GM21423 (cell line): ENCODE measurements around the gene PRCD.

ENCODE experiments used
- ATAC-seq: cut with Tn5 transposase; IDR thresholded peaks from one replicate; pipeline ENCODE4 v1.9.1; 2021; ENCODE audit warnings: mild to moderate bottlenecking, moderate library complexity; ENCODE audit not compliant: unreplicated experiment

The PRCD gene, protein sequence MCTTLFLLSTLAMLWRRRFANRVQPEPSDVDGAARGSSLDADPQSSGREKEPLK

DNA sequence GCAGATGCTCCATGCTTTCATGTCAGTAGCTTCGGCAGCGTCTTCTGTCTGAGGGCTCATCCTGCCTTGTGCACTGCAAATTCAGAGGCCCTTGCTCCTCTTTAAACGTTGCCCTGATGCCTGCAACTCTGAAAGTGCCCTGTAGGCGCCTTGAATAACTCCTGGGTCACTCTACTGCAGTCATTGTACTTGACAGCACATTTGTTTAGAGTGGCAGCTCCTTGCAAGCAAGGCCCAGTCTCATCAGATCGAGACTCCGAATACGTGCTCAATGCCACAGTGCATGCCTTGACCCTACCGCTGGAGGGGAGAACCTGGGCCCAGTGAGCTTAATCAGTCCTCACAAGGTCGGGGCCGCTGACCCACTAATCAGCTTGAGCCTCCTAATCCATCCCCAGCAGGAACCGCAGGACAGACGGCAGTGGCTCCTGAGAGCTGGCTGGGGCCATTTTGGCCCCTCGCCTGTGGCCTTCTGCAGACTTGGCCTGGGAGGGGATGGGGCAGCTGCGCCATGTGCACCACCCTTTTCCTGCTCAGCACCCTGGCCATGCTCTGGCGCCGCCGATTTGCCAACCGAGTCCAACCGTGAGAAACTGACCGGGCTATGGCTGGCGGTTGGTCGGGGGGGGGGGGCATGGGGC, at the start of gene PRCD:
Gene PRCD, plus strand, starts transcription at position 414 of the 641 bp plus-strand sequence. Its CDS starts 98 bp downstream, at position 512.
- no peak for ATAC-seq

DNA sequence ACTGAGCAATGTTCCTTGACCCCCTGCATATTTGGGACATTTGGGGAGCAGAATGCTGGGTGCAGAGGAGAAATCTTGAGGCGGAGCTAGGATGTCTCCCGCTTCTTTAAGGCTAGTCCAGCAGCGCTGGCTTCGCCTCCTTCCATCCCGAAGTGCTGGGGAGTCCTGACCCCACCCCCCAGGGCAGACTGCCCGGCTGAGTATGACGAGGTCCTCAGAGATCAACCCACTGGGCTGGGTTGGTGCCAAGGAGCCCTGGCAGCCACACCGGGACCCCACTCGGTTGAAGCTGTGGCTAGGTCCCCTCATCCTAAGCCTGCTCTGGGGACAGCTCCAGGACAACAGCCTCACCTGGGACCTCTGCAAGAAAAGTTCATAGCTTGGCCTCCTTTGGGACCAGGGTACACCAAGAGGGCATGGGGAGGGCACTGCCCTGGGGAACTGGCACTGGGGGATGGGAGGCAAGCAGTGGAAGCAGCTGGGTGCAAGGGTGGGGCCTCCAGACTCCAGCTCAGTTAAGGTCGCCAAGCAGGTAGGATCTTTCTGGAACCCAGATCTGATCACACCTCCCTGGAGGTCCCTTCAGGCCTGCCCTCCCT, 49.6 kb upstream of the PRCD start:
- no peak for ATAC-seq

DNA sequence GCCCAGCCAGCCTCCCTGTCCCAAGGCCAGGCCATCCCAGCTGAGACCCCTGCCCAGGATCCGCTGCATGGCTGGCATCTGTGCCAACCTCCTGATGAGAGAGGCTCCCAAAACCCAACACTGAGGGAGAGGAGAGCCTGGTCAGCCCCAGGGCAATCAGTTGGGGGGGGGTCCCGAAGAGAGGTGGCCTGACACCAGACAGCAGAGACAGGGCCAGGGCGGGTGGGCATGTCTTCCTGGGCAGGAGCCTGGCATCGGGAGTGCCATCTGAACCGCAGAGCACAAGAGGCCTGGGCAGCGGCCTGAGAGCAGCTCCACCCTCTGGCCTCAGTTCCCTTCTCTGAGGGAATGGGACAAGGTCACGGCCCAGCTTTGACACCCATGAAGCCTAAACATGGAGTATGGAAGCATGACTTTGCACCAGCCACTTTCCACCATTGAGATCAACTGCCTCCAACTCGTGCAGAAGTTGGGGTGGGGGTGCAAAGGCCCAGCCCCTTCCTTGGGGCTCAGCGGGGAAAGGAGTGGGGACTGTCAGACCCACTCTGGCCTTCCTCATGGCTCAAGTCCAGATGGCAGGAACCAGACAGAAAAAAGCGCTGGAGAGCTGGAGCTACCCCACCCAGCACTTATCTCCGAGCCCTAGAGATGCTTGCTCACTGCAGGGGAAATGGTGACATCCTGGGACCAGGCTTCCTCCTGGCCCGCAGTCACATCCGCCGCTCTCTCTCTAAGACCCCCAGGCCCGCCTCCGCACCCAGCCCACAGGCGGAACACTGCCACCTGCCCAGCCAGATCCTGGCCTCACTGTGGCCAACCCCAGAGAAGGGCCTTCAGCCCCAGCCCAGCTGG, 48.3 kb upstream of the PRCD start:
- ATAC-seq: peak; percentile 16

DNA sequence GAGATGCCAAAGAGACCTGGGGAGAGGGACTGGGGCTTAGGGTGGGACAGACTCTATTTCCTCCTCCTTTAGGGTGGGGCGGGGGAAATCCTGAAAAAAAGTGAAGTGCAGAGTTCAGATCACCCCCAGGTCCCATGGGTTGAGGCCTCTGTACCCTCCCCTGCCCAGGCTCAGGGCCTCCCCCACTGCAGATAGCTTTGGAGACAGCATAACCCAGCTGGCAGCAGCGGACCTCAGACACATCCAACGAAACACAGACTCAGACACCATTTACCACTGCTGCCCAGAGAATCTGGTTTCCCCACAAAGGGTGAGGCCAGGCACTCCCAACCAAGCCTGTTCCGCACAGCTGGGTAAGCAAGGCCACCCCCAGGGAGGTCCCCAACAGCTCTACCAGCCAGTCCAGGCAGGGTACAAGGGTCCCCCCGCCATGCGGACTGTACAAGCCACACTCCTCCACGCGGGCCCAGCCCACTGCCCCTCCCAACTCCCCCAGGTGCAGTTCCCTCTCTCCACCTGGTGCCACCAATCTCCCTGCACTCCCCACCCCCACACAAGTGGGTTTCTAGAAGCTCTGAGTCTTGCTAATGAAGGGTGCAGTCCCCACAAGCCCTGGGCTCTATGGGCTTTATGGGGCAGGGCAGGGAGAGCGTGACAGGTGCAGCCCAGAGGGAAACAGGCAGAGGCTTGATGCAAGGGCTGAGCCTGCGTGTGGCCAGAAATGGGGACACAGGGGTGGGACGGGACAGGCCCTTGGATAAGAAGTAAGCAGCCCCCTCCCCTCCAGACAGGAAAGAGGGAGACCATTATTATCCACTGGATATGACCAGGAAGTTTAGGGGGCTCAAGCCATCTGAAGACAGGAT, 47.5 kb upstream of the PRCD start:
- ATAC-seq: peak; percentile 36

DNA sequence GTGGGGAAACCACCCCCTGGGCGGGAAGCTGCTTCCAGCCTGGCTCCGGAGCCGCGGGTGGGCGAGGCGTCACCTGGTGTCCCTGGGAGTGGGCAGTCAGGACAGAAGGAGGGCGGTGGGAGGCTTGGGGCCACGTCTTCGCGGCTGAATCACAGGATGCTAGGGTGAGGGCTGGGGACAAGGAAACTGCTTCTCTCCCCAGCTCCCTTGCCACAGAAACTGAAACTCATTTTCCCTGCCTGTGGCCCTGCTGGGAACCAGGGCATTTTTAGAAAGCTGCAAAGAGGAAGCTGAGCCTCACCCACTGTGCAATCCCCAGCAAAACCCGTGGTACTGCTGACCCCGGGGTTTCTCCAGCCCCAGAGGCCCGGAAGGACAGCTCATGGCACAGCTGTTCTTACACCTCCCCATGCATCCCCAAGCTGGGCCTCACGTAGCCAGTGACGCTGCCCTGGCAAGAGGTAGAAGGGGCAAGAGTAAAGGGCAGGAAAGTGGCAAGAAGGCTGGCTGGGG, 46.8 kb upstream of the PRCD start:
- ATAC-seq: peak; percentile 36

DNA sequence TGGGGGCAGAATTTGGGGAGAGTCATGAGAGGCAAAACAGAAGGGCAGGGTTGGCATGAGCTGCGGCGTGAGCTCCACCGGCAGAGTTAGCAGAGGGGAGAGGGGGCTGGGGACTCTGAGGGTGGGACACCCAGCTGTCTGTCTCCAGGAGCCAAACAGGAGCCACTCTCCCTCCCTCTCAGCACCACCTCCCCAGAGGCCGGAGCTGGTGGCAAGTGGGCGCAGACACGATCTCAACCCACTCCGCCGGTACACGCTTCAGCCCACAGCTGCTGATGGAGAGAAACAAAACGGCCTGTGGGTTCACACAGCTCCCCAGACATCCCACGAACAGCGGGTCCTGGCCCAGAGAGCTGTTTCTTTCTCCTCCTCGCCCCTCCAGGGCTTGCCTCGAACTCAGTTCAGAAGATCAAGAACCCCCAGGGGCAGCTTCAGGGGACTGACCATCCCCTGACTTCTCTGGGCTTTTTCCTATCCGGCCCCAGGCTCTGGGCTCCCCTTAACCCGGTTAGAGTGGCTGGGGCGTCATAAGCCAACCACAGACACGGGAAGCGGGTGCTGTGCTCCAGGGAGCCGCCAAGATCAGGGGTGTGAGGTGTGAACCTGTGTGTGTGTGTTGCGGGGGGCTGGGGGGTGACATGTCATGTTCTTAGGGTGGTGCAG, 46.2 kb upstream of the PRCD start:
- ATAC-seq: peak; percentile 3

DNA sequence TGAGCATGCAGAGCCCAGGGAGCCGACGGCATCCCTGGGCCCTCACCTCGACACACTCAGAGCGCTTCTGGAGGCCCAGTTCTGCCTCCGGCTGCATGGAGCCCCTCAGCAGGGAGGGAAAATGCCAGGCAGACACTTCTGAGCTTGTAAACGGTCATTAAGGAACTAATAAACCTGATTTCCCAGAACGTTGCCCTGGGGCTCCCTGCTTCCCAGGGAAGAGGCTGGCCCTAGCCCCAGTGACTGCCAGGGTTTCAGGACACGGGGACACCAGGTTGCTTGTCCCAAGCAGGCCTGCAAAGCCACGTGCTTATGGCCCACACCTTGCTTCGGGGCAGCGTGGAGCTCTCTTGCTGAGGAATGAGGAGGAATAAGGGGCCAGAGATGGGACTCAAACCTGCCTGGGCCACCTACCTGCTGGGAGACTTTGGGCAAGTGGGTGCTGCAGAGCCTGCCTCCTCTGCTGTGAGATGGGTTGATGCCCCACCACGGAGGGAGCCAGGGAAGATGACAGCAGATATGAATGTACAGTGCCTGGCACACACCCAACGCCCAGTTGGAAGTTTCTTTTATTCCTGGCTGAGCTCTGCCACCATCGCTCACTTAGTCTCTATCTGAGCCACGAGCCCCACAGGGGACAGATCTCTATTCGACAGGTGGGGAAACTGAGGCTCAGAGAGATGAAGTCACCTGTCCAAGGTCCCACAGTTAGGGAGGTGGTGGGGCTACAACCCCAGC, 44.0 kb upstream of the PRCD start:
- ATAC-seq: no peak

DNA sequence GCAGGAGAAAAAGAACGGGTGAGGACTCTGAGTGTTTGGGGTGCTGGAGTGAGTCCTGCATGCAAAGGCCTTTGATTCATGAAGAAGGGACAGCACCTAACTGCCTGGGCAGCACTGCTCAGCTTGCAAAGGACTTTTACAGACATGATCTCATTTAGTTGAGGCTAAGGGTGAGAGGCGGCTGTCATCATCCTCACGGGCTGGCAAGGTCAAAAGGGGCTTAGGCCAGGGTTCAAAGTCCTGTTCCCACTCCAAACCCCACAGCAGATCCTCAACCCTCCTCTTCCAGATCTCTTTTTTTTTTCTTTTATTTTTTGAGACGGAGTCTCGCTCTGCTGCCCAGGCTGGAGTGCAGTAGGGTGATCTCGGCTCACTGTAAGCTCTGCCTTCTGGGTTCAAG, 43.4 kb upstream of the PRCD start:
- no peak for ATAC-seq

DNA sequence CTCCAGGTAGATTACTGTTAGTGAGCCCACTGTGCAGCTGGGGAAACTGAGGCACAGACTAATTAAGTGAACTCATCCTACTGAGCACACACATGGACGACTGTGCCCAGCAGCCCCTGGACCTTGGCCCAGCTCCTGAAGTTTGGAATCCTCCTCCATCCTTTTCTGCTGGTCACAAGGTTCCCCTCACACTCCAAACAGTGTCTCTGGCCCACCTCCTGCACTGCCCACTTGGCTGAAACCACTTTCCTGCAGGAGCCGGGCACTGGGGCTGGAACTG, 42.2 kb upstream of the PRCD start:
- ATAC-seq: no peak

DNA sequence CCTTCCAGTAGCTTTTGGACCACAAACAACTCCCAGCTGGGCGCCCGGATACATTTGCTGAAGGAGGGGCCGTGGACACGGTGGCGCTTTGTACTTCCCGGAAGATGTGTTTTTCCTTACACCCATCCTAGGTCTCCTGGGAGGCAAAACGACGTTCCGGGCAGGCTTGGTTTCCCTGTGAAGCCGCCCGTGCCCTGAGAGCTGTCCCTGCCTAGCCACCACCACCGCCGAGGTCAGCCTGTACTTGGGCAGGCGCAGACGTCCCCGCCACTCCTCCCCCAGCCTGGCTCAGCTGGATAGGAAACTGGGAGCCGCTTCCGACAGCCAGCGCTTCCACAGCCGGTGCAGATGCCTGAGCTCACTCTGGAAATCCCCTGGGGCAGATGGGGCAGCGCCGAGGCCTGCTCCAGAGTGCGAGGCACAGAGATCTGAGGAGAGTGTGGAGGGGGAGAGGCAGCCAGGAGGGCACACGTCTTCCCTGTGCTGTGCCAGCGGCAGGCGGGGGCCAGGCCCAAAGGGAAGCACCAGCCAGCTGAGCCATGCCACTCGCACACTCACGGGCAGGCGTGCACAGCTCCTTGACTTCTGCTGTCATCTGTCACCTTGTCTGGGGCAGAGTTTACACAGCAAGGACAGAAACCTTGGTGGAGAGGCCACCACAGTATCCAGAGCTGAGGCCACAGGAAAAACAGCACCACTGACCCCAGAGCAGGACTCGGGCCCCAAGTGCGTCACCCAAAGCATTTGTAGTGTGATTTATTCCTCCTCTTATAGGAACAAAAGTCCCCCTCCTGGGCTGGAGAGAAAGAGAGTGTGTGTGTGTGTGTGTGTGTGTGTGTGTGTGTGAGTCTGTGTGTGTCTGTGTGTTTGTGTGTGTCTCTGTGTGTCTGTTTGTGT, 41.6 kb upstream of the PRCD start:
- no peak for ATAC-seq

DNA sequence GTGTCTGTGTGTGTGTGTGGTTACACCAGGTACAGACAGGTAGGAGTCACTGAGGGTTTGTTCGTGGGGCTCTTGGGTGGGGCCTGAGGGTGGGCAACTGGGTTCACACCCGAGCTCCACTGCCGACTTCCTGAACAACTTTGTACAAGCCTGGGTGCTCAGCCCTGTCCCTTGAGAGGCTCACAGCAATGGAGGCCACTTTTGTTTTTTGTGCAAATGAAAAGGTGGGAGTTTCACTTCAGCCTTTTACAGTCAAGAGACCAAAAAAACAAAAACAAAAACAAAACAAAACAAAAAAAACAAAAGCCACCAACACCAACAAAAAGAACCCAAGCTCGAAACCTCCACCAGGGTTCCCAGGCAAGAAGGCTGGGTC, 41.0 kb upstream of the PRCD start:
- ATAC-seq: no peak

DNA sequence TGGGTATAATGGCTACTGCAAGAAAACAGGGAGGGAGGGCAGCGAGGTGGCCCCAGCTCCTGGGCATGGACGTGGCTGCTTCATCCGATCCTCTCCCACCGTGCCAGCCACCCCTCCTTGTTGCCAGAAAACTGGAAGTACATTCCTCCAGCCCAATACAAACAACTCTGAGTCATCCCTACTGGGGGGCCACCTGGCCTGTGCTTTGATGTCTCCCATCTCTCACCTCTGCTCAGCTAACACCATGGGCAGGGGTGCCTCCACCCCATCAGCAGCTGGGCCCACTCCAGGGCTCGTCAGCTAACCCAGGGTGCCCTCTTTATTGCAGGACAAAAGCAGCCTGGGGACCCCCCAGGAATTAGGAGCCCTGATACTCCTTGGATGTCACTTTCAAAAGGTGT, 40.6 kb upstream of the PRCD start:
- no peak for ATAC-seq

DNA sequence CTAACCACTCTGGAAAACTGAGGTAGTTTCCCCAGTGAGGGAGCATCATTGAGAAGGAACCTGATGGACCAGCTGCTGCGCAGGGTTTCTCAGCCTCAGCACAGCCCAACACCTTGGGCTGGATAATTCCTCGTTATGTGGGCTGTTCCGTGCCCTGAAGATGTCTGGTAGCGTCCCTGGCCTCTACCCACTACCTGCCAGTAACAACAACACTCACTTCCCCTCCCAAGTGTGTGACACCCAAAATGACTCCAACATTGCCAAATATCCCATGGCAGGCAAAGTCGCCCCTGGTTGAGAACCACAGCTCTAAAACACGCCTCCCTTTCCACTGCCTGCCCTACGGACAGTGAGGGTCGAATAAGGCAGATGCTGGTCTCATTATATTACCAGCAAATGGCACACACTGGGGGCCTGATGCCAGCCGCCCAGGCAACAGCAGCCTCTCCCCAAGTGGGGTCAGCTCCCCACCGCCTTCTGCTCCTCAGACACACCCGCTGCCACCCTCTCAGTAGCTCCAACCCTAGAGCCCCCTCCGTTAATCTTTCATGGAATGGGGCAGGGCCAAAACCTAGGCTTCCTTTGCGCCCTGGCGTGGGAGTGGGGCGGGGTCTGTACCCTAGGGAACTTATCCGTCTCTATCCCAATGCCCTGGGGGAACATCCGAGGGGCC, 39.6 kb upstream of the PRCD start:
- ATAC-seq: no peak

DNA sequence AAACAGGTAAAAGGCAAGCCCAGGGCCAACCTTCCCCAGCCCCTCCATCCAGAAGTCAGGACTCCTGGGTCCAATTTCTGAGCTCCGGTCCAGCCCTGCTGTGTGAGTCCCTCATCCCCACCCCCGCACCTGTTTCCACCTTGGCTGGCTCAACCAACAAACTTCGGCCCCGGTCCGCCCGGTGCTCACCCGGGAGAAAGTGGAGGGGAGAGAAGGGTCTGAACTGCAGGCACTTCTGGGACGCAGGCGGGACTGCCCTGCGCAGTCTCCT, 39.2 kb upstream of the PRCD start:
- no peak for ATAC-seq

DNA sequence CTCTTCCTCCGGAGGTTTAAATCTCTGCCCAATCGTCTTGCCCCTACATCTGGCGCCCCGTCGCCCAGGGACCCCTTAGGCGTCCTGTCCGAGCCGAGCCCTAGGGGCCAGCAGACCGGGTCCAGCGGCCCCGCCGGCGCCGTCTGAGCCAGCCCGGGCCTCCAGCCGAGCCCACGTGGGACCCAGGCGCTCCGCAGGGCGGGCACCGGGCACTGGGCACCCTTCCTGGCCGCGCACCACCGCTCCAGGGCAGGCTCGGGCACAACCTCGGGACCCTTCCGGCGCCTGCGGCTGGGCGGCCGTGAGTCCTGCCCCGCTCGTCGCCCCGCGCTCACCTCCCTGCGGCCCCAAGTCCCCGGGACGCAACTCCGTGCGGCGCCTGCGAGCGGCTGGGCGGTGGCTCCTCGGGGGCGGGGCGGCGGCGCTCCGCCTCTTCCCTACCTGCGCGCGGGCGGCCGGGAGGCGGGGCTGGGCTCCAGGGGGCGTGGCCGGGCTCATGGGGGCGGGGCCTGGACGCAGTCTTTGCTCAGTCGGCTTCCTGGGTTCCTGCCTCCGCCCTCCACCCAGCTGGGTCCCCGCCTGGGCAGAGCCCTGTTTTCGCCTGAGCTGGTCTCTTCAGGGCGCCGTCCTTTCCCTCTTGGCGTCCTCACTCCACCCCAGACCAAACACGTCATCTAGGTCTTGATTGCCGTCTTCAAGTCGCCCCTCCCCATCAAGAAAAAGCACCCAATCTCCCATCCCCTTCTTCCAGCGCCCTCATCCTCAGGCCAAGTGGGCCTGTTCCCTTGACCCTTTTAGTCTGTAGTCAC, 38.6 kb upstream of the PRCD start, which contains the start of gene RHBDF2:
Gene RHBDF2, minus strand, starts transcription at position 406 of the 809 bp plus-strand sequence. CDS start 19,899 bp downstream, outside the sequence.
- peak; percentile 76 for ATAC-seq

DNA sequence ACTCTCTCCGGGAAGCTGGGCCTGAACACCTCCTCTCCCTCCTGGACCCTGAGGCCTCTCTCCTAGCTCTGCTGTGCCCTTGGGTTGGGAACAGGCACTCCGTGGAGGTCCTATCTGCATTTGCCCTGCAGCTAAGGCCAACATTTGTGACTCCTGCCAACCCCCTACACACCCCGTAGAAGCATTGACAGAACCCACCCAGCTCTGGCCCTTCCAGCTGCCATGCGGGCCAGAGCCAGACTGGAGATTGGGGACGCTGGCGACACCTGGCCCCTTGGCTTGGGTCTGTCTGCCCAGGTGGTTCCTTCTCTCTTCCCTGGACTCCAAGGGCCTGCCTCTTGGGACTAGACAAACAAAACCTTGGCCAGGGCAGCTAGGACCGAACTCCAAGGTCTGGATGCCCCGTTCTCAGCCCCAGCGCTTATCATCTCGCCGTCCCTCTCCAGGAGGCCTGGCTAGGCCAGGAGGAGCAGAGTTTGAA, 38.0 kb upstream of the PRCD start:
- ATAC-seq: no peak
